Breast epithelium (tissue), 4 donors: ENCODE data around the gene NUP210. TPM values are rescaled to one million over a fixed set of nuclear protein-coding genes. Genes with fewer than 3 reads are reported as not detected.

Source experiments
- DNase-seq, 2 donors: peaks; one replicate each; pipeline ENCODE4 v3.0.0-alpha.2; 2019; ENCODE audit warnings: low spot score in 2 of 2
- H3K27ac ChIP-seq, 2 donors: fragments of 200-600 bp; sonication (generic) in 1 of 2; one replicate each; pipeline ENCODE4 v1.5.1; 2016 to 2019; ENCODE audit warnings: mild to moderate bottlenecking in 1 of 2
- H3K27me3 ChIP-seq, 2 donors: fragments of 200-600 bp; sonication (generic) in 1 of 2; one replicate each; pipeline versions ENCODE4 v1.5.1 to v1.6.0; 2017 to 2019; ENCODE audit warnings: control low read depth in 1 of 2, mild to moderate bottlenecking in 1 of 2
- H3K36me3 ChIP-seq: fragments of 200-600 bp; one replicate; pipeline ENCODE4 v1.5.1; 2019
- H3K4me1 ChIP-seq, 2 donors: fragments of 200-600 bp; sonication (generic); one replicate each; pipeline ENCODE4 v1.5.1; 2016 to 2019; ENCODE audit warnings: control low read depth in 1 of 2
- H3K4me3 ChIP-seq, 3 donors: fragments of 200-600 bp; sonication (generic); 1 replicate in 2 of 3; 2 replicates in 1 of 3; pipeline ENCODE4 v1.5.1; 2016 to 2019; ENCODE audit warnings: mild to moderate bottlenecking in 3 of 3, moderate library complexity in 2 of 3
- H3K9me3 ChIP-seq, 2 donors: fragments of 200-600 bp; sonication (generic) in 1 of 2; one replicate each; pipeline ENCODE4 v1.5.1; 2016 to 2019; ENCODE audit warnings: control low read depth in 1 of 2
- POLR2A ChIP-seq: fragments of 450-650 bp; IDR thresholded peaks from one replicate; pipeline ENCODE4 v1.6.1; 2016; ENCODE audit warnings: antibody characterized with exemption, mild to moderate bottlenecking, moderate library complexity
- POLR2AphosphoS5 ChIP-seq, 3 donors: sonication (generic); formaldehyde crosslinking; IDR thresholded peaks; one replicate each; pipeline ENCODE4 v1.6.1; 2017; ENCODE audit warnings: antibody characterized with exemption in 3 of 3
- intact Hi-C: fragments of 100-400 bp; cut with DNase I; formaldehyde crosslinking; loops from one replicate; pipeline ENCODE4 v1.15.1; 2023; ENCODE audit warnings: low total_unique reads
- total RNA-seq, 3 donors: library from RNA; depleted of rRNA; stranded (reverse); fragments of >200 nt; gene quantifications; one replicate each; pipeline ENCODE4 v1.1.0, GENCODE V29; 2016
- TF ChIP-seq, protein P1 (sequence below), 3 donors: fragments of 450-650 bp; IDR thresholded peaks; one replicate each; pipeline ENCODE4 v1.5.1; 2016 to 2017; ENCODE audit warnings: antibody characterized with exemption in 3 of 3, mild to moderate bottlenecking in 3 of 3, moderate library complexity in 3 of 3

The NUP210 gene
- total RNA-seq, 3 donors from 2014 or later, result 2.2 to 15.2 (median 14.7) TPM

DNA sequence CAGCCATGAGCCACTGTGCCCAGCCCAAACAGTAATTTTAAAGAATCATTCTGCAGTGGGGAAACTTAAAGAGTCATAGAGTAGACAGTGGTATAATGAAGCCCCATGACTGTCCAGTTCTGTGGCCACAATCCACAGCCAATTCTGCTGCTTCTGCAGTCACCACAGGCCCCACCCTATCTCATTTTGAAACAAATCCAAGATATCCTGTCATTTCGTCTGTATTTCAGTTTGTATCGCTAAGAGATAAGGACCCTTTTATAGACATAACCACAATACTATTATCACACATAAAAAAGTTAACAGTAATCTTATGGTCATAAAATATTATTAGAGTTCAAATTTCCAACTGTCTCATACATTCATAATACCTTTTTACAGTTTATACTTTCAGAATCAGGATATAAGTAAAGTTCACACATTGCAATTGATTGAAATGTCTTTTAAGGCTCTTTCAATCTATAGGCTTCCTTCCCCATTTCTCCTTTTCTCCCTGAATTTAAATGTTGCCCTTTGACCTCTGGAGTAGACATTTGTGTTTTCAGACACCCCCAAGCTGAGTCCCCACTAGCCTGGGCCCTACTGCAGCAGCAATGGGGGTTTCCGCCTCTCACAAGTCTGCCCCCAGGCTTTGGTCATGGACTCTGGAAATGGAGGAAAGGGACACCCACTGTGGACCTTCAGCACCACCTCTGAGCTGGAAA is 4.2 kb upstream of the NUP210 start:
- H3K27ac ChIP-seq, result no peak overlapping the region
- H3K27me3 ChIP-seq, result no peaks in the 10 kb centered on the region
- no peak for DNase-seq
- H3K9me3 ChIP-seq, result no peaks in the 10 kb centered on the region
- no peaks in the 10 kb centered on the region for H3K36me3 ChIP-seq
- H3K4me1 ChIP-seq, result no peaks in the 10 kb centered on the region
- intact Hi-C loops, result no loop called here
- H3K4me3 ChIP-seq, result no peak overlapping the region
- TF ChIP-seq, protein P1, sequence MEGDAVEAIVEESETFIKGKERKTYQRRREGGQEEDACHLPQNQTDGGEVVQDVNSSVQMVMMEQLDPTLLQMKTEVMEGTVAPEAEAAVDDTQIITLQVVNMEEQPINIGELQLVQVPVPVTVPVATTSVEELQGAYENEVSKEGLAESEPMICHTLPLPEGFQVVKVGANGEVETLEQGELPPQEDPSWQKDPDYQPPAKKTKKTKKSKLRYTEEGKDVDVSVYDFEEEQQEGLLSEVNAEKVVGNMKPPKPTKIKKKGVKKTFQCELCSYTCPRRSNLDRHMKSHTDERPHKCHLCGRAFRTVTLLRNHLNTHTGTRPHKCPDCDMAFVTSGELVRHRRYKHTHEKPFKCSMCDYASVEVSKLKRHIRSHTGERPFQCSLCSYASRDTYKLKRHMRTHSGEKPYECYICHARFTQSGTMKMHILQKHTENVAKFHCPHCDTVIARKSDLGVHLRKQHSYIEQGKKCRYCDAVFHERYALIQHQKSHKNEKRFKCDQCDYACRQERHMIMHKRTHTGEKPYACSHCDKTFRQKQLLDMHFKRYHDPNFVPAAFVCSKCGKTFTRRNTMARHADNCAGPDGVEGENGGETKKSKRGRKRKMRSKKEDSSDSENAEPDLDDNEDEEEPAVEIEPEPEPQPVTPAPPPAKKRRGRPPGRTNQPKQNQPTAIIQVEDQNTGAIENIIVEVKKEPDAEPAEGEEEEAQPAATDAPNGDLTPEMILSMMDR (IDR thresholded peaks at IDR 0.05), result no peak
- TF ChIP-seq POLR2AphosphoS5 (IDR thresholded peaks at IDR 0.05) (no peak), POLR2A (no peak)

DNA sequence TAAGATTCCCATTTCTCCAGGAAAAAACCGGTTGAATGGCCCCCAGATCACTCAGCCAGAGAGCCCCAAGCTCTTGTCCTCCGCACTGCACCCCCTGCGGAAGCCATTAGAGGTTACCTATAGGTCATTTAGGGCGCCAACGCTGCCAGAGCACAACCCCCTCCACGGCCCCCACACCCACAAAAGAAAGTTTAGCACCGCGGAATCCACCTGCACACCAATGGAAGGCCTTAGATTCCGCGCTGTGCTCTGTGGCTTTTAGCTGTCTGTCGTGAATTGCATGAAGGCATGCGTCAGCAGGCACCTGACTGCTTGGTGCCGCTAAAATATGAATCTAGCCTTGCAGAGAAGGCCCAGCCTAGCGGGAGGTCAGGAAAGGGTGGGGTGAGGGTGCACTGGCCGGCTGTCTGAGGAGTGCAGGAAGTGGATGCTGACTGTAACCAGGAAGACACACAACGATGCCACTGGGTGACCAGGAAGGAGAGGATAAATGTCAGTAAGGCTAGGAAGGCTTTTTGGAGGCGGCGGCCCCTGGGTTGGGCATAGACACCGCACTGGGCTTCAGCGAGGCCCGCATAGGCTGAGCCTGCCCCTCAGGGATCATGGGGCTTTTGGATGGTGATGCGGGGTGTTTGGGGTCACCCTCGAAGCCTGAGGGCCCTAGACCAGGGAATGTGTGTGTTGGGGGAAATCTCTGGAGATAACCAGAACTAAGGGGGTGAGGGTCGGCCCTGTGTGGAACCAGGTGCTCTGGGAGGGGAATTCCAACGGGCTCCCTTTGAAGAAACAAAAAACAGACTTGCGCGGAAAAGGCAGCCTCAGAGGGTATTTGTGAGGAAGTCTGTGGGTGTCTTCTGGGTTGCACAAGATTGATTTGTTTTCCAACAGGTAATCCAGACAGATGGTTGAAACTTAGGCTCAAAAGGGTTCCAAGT is 976 bp upstream of the NUP210 start:
- Histone ChIP-seq H3K27ac (peak overlapping the region in 1 of 2 donors; percentile 72), H3K36me3 (no peaks in the 10 kb centered on the region), H3K4me1 (no peaks in the 10 kb centered on the region), H3K4me3 (peak overlapping the region in 2 of 3 donors; percentile 63 to 74), H3K9me3 (no peaks in the 10 kb centered on the region), H3K27me3 (no peaks in the 10 kb centered on the region)
- intact Hi-C loops, result no loop called here
- no peak for DNase-seq
- TF ChIP-seq POLR2AphosphoS5 (IDR thresholded peaks at IDR 0.05), result no peak
- TF ChIP-seq POLR2A, result no peak
- TF ChIP-seq, protein P1 (IDR thresholded peaks at IDR 0.05), result no peak

DNA sequence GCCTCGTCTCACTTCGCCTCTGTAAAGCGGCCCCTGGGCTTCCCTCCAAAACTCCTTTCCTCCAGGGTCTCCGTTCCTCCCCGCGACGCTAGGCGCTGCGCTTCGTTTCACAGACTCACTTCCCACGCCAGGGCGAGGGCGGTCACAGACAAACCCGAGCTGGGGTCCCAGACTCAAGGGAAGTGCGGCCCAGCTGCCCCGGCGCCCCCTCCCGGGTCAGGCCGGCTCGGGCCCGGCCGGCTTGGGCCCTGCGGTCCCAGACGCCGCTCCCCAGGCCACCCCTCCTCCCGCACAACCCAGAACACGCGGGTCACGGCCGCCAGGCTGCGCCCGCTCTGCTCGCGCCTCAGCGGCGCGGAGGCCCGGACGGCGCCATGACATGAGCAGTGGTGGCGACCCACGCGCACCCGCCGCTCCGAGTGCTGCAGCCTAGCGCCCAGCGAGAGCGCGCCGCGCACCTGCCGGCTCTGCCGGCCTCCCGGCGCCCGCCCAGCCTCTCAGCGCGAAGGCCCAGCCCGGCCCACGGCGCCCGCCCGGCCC is 547 bp downstream of the NUP210 start:
- H3K27me3 ChIP-seq, result no peaks in the 10 kb centered on the region
- peak overlapping the region; percentile 30 to 72 for H3K27ac ChIP-seq
- no peaks in the 10 kb centered on the region for H3K4me1 ChIP-seq
- intact Hi-C loops, result no loop called here
- peak overlapping the region; percentile 28 to 74 (median 63) for H3K4me3 ChIP-seq
- no peak for DNase-seq
- no peaks in the 10 kb centered on the region for H3K9me3 ChIP-seq
- no peaks in the 10 kb centered on the region for H3K36me3 ChIP-seq
- TF ChIP-seq, protein P1 (IDR thresholded peaks at IDR 0.05), result no peak
- TF ChIP-seq POLR2AphosphoS5 (IDR thresholded peaks at IDR 0.05) (no peak), POLR2A (no peak)

DNA sequence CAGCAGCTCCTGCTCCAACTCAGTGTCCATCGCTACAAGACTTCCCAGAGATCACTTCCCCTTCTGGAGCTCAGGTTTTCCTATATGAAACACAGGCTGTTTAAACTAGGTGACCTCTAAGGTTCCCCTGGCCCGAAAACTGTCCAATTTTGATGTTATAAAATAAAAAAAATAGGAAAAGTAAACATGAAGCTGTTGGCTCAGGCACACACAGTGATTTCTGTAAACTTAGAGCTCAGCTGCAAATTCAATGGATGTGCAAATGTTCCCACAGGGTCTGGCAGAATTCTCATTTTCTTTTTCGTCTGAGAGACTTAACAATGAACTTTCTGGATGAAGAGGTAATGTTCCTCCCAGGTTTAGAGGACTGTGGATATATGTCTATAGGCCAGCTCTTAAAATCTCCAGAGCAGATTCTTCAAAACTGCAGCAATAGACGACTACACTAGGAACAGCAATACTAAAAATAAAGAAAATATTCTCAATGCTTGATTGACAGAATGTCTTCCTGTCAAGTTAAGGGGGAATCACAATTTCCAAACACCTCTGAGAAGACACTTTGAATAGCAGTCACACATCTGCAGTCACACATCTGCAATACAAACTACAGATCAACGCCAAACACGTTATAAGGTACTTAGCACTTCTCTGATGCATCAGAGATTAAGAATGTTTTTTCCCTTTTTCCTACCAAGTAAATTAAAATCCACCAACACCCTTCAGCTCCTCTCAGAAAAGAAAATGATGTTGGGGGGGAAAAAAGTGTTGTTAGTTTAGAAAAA is 2.8 kb downstream of the NUP210 start:
- H3K4me3 ChIP-seq, result no peak overlapping the region
- intact Hi-C loops, result no loop called here
- H3K9me3 ChIP-seq, result no peaks in the 10 kb centered on the region
- H3K27ac ChIP-seq, result no peak overlapping the region
- H3K36me3 ChIP-seq, result no peaks in the 10 kb centered on the region
- H3K27me3 ChIP-seq, result no peaks in the 10 kb centered on the region
- TF ChIP-seq POLR2AphosphoS5 (IDR thresholded peaks at IDR 0.05), result no peak
- H3K4me1 ChIP-seq, result no peaks in the 10 kb centered on the region
- DNase-seq, result no peak

DNA sequence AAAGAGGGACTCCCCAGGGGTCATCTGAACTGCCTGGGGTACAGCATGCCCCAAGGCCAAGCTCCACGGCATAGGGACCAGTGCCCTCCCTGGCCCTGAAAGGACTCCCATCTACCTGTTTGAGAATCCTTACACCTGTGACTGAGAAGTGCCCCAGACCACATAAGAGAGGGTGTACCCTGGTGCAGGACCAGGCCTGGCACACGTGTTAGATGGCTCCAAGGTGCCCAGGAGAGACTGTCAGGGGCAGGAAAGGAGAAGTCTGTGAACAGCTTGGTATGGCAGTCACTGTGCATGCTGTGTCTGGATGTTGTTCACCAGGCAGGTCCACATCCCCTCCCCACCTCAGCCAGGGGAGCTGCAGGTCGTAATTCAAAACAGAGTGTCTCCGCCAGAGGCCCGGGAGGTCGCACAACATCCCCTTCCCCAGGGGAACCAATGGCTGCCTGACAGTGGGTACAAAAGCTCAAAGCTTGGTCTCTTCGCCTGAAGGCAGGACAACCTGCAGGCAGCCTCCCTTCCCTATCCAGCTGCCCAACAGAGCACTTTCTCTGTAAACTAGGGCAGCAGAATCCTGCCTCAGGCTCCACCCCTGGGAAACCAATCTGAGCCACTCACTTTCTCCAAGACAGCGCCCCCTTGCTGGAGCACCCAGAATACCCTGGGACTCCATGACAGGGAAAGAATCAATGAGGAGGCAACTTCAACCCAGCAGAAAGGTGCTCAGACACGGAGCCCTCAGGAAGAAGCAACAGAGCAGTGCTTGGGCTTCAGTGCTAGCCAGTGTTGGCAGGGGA is 3.9 kb downstream of the NUP210 start:
- H3K27ac ChIP-seq, result no peak overlapping the region

More for the DNA sequence above, 3.9 kb downstream of the NUP210 start:
- no peaks in the 10 kb centered on the region for H3K27me3 ChIP-seq
- H3K4me1 ChIP-seq, result no peaks in the 10 kb centered on the region
- TF ChIP-seq POLR2AphosphoS5 (IDR thresholded peaks at IDR 0.05), result no peak
- TF ChIP-seq, protein P1 (IDR thresholded peaks at IDR 0.05), result no peak
- TF ChIP-seq POLR2A, result no peak
- intact Hi-C loops, result no loop called here
- no peak for DNase-seq
- no peaks in the 10 kb centered on the region for H3K9me3 ChIP-seq
- no peak overlapping the region for H3K4me3 ChIP-seq
- no peaks in the 10 kb centered on the region for H3K36me3 ChIP-seq
